Fibroblast of mammary gland (primary cell): ENCODE results near the gene HOXB7.
A peak's percentile ranks its signal among the peaks of the same experiment; 100 is the strongest.

Experiments used
- DNase-seq: peaks from one replicate; pipeline ENCODE4 v3.0.0-alpha.2; 2010; ENCODE audit warnings: low read depth
- H3K4me3 ChIP-seq: 2 replicates; pipeline ENCODE4 v1.5.1; 2011; ENCODE audit warnings: low read depth, mild to moderate bottlenecking, low read length, moderate library complexity; ENCODE audit not compliant: control insufficient read depth
- TF ChIP-seq, protein P1 (sequence below): conservative IDR thresholded peaks from 2 replicates; pipeline ENCODE4 v1.5.1; 2011; ENCODE audit warnings: low read depth, low read length, inconsistent platforms; ENCODE audit not compliant: control insufficient read depth, insufficient read depth

The HOXB7 gene

GRCh38 chr17:48559840-48560817 is 50.7 kb downstream of the HOXB7 start:
- DNase-seq: no peak
- TF ChIP-seq, protein P1, sequence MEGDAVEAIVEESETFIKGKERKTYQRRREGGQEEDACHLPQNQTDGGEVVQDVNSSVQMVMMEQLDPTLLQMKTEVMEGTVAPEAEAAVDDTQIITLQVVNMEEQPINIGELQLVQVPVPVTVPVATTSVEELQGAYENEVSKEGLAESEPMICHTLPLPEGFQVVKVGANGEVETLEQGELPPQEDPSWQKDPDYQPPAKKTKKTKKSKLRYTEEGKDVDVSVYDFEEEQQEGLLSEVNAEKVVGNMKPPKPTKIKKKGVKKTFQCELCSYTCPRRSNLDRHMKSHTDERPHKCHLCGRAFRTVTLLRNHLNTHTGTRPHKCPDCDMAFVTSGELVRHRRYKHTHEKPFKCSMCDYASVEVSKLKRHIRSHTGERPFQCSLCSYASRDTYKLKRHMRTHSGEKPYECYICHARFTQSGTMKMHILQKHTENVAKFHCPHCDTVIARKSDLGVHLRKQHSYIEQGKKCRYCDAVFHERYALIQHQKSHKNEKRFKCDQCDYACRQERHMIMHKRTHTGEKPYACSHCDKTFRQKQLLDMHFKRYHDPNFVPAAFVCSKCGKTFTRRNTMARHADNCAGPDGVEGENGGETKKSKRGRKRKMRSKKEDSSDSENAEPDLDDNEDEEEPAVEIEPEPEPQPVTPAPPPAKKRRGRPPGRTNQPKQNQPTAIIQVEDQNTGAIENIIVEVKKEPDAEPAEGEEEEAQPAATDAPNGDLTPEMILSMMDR: no peak
- no peak overlapping the region for H3K4me3 ChIP-seq

DNA sequence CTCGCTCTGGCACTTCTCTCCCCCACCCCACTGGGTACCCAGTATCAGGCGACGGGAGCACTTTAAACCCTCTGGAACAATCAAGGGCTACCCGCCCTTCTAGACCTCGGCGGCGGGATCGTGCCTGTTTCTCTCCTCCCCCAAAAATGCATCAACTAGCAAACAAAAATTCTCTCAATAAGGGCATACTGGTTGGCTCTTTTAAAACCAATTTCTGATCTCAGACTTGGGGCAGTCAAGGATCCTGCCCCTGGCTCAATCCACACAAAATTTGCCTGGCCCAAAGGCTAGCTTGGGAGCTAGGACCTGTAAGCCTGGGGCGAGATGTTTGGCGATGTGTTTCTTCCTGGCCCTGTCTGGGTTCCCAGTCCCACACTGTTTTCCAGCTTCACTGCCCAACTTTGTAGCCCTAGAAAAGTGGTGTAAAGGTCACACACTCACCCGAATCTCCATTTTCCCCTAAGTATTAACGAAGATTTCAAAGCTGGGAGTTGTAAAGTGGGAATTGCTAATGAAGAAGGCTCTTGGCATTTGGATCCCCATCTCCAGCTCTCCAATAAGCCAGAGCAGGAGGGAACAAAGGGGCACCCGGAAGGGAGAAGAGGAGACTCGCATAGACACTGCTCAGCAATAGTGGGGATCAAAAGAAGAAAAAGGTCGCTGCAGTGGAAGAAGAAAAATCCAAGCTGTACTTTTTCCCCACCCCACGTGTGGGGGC is 51.5 kb downstream of the HOXB7 start:
- no peak overlapping the region for H3K4me3 ChIP-seq
- TF ChIP-seq, protein P1: no peak
- no peak for DNase-seq

DNA sequence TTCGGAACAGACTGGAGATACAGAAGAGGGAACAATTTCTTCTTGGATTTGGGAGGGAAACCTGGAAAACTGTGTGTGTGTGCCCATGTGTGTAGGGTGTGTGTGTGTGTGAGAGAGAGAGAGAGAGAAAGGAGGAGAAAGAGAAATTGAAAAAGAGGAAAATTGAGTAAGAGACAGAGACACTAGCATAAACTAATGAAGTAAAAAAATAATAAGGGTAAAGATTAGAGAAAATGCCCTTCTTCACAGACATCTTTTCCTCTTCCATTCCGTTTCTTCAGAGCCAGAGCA is 52.0 kb downstream of the HOXB7 start:
- TF ChIP-seq, protein P1: no peak
- H3K4me3 ChIP-seq: peak overlapping the region; percentile 20
- no peak for DNase-seq

DNA sequence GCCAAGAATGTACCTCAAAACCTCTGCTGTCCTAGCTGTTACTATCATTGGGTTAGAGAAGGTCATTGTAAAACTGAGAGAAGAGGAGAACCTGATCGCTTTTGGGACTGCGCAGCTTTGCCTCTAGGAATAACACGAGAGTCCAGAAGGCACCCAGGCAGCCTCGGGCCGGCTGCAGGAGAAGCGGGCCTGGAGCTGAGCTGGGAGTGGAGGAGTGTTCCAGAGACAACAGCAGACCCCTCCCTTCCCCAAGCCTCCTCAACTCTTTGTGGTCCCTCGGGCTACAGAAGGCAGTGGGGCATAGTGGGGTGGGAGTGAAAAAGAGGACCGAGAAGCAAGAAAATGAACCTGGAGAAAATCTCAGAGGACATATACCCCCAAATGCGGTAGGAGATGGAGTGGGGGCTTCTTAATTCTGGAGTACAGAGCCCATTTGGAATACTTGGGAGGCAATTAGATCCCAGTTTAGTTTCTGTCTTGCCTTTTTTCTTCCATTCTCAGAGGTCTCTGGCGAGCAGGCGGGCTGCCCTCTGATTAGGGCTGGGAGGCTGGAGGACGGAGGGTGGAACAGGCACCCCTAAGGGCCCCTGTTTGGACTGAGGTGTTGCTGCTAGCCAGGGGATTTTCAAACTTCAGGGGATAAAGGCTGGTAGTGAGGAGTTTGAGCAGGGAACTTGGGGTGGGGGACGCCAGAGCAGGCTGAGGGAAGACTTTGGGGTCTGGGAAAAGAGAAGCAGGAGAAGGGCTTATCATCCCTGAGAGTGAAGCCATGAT is 52.6 kb downstream of the HOXB7 start:
- DNase-seq: no peak
- peak overlapping the region; percentile 20 for H3K4me3 ChIP-seq
- TF ChIP-seq, protein P1: no peak
